Fibroblast of lung (primary cell): ENCODE measurements around the gene WHRN.

ENCODE experiments used
- EZH2 ChIP-seq: IDR thresholded peaks from 2 replicates; pipeline ENCODE4 v1.5.1; 2012; ENCODE audit warnings: low read length, control low read depth, mild to moderate bottlenecking; ENCODE audit errors: missing control alignments
- TF ChIP-seq, protein P1 (sequence below), 2 donors: IDR thresholded peaks in 1 of 2; conservative IDR thresholded peaks in 1 of 2; 1 replicate in 1 of 2; 2 replicates in 1 of 2; pipeline ENCODE4 v1.5.1; 2011 to 2012; ENCODE audit warnings: low read length in 2 of 2, control low read depth in 1 of 2, inconsistent platforms in 1 of 2, low read depth in 1 of 2, mild to moderate bottlenecking in 1 of 2

DNA sequence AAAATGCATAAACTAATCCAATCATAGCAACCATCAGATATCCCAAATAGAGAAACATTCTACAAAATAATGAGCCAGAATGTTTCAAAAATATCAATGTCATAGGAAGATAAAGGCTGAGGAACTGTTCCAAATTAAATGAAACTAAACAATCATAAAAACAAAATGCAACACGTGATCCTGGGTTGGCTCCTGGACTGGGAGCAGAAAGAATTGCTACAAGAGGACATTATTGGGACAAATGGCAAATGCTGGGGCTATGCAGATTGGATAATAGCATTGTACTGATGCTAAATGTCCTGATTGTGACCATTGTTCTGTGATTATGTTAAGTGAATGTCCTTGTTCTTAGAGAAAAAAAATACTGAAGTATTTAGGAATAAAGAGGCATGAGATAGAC is 63.3 kb downstream of the WHRN start:
- TF ChIP-seq, protein P1, sequence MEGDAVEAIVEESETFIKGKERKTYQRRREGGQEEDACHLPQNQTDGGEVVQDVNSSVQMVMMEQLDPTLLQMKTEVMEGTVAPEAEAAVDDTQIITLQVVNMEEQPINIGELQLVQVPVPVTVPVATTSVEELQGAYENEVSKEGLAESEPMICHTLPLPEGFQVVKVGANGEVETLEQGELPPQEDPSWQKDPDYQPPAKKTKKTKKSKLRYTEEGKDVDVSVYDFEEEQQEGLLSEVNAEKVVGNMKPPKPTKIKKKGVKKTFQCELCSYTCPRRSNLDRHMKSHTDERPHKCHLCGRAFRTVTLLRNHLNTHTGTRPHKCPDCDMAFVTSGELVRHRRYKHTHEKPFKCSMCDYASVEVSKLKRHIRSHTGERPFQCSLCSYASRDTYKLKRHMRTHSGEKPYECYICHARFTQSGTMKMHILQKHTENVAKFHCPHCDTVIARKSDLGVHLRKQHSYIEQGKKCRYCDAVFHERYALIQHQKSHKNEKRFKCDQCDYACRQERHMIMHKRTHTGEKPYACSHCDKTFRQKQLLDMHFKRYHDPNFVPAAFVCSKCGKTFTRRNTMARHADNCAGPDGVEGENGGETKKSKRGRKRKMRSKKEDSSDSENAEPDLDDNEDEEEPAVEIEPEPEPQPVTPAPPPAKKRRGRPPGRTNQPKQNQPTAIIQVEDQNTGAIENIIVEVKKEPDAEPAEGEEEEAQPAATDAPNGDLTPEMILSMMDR (conservative IDR thresholded peaks at IDR 0.05 in 1 of 2, IDR thresholded peaks at IDR 0.05 in 1 of 2; ENCODE audit: low read depth in 1 of 2, low read length in 2 of 2), result no peak
- TF ChIP-seq EZH2, result no peak
